C4-2B (cell line): ENCODE results near the gene BCL2L11.

Experiments used
- CTCF ChIP-seq: fragments of 450-650 bp; conservative IDR thresholded peaks from 2 replicates; pipeline ENCODE4 v1.5.1; 2017; ENCODE audit warnings: mild to moderate bottlenecking
- ZFX ChIP-seq: fragments of 450-650 bp; IDR thresholded peaks from 2 replicates; pipeline ENCODE4 v1.6.1; 2017

DNA sequence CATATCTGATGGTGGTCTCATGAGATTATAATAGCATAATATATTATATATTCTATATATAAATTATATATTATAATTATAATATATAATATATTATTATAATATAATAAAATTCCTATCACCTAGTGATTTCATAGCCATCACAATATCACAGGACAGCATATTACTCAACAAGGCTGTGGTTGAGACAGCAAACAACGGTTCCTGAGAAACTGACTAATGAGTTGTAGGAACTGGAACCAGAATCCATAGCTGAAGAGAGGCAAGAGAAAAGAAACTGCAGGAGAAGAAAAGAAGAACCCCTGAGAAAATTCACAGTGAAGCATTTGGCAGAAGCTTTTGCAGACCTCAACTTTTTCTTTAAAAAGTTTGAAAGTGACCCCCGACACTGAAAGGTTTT is 84.0 kb downstream of the BCL2L11 start:
- no peak for TF ChIP-seq CTCF
- no peak for TF ChIP-seq ZFX
